Heart right ventricle (tissue), 16 donors: ENCODE measurements around the gene DUSP3. TPM values are rescaled to one million over a fixed set of nuclear protein-coding genes. Genes with fewer than 3 reads are reported as not detected.
A peak's percentile ranks its signal among the peaks of the same experiment; 100 is the strongest.

Experiments
- ATAC-seq, 8 donors: fragments of 200-7000 bp; cut with Tn5 transposase; one replicate each; pipeline ENCODE4 v1.9.1; 2020; ENCODE audit warnings: mild to moderate bottlenecking in 8 of 8, moderate library complexity in 8 of 8, moderate number of reproducible peaks in 1 of 8
- DNase-seq, 2 donors: peaks; one replicate each; pipeline ENCODE4 v3.0.0-alpha.2; 2020
- H3K27ac ChIP-seq, 10 donors: fragments of 200-600 bp; sonication (generic) in 2 of 10; one replicate each; pipeline versions ENCODE4 v1.5.0 to v1.8.0; 2020 to 2022; ENCODE audit warnings: mild to moderate bottlenecking in 3 of 10
- H3K27me3 ChIP-seq, 7 donors: fragments of 200-600 bp; one replicate each; pipeline ENCODE4 v1.8.0; 2021 to 2022; ENCODE audit warnings: mild to moderate bottlenecking in 2 of 7
- H3K36me3 ChIP-seq, 9 donors: fragments of 200-600 bp; sonication (generic) in 1 of 9; one replicate each; pipeline versions ENCODE4 v1.5.0 to v1.8.0; 2020 to 2022; ENCODE audit warnings: mild to moderate bottlenecking in 2 of 9
- H3K4me1 ChIP-seq, 9 donors: fragments of 200-600 bp; sonication (generic) in 1 of 9; one replicate each; pipeline versions ENCODE4 v1.5.0 to v1.8.0; 2020 to 2022; ENCODE audit warnings: mild to moderate bottlenecking in 4 of 9
- H3K4me3 ChIP-seq, 10 donors: fragments of 200-600 bp; sonication (generic) in 2 of 10; one replicate each; pipeline versions ENCODE4 v1.5.0 to v1.8.0; 2020 to 2022; ENCODE audit warnings: mild to moderate bottlenecking in 7 of 10, moderate library complexity in 2 of 10
- H3K9me3 ChIP-seq, 11 donors: fragments of 200-600 bp in 10 of 11; sonication (generic) in 2 of 11; one replicate each; pipeline versions ENCODE4 v1.5.0 to v1.8.0; 2013 to 2022; ENCODE audit warnings: mild to moderate bottlenecking in 2 of 11, control low read depth in 1 of 11, moderate library complexity in 1 of 11
- WGBS, 2 donors: extraction: QIAGEN DNeasy Blood & Tissue Kit; methylation state at CpG; one replicate each; pipeline ENCODE4 v1.1.7; 2013; ENCODE audit warnings: inconsistent platforms in 1 of 2; 5-methylcytosine and 5-hydroxymethylcytosine counted together
- intact Hi-C, 10 donors: fragments of 100-400 bp; cut with DNase I; formaldehyde crosslinking; loops; one replicate each; pipeline versions ENCODE4 v1.11.1 to v1.14.2; 2022
- polyA plus RNA-seq, 2 donors: library from polyadenylated mRNA; stranded (reverse); fragments of 200-250 nt; gene quantifications; one replicate each; pipeline ENCODE4 v1.2.3, GENCODE V29; 2013
- total RNA-seq, 10 donors: library from RNA; stranded (reverse); fragmentation: NEBNext Ultra II Directional in 3 of 10; extraction: Animal tissue kit (Norgen Biotek cat#: 25700) in 3 of 10; gene quantifications; one replicate each; pipeline versions ENCODE4 v1.2.1 to v1.2.4, GENCODE V29; 2021 to 2023
- TF ChIP-seq, protein P1 (sequence below), 9 donors: fragments of 200-600 bp; sonication (generic) in 2 of 9; IDR thresholded peaks; one replicate each; pipeline versions ENCODE4 v1.5.0 to v1.8.0; 2021 to 2022; ENCODE audit warnings: antibody characterized with exemption in 9 of 9, mild to moderate bottlenecking in 5 of 9, moderate library complexity in 1 of 9
- donor health status: Arrhythmogenic right ventricular cardiomyopathy.
- donor health status: ischemic (EF 13 %, LVEDD 7.1; RV severe dilation, severe dysfunction).
- donor health status: healthy with polysubstance abuse.
- donor health status: DM: no; HTN: yes; CAD: no.
- donor health status: DM: no; HTN: no; CAD: no.
- donor health status: ischemic (EF 25% LVEDD 6.9; RV normal size, moderate dysfunction).
- donor health status: ischemic (EF 25% LVEDD 5.7; RV mildly dilated, moderate dysfunction).
- donor health status: healthy.
- donor health status: DM: yes; HTN: yes; CAD: no.
- donor health status: Ischemic cardiomyopathy.
- donor health status: ischemic (EF 35%, LVEDD 5.7; RV mildly dilated, moderate dysfunction).
- donor health status: nonischemic (EF 11% LVEDD 7.7; RV severe dilation, severe dysfunction).
- donor health status: DM: yes; HTN: yes; CAD: no.
- donor health status: PGD.
- donor health status: ischemic (EF 29% LVEDD 5.4; RV normal size, mild dysfunction).
- donor health status: nonischemic (EF 23%, LVEDD 6.1; RV moderate dilation, normal function).

The DUSP3 gene
- total and polyA plus RNA-seq, 12 donors: 119 to 371 (median 297) TPM

DNA sequence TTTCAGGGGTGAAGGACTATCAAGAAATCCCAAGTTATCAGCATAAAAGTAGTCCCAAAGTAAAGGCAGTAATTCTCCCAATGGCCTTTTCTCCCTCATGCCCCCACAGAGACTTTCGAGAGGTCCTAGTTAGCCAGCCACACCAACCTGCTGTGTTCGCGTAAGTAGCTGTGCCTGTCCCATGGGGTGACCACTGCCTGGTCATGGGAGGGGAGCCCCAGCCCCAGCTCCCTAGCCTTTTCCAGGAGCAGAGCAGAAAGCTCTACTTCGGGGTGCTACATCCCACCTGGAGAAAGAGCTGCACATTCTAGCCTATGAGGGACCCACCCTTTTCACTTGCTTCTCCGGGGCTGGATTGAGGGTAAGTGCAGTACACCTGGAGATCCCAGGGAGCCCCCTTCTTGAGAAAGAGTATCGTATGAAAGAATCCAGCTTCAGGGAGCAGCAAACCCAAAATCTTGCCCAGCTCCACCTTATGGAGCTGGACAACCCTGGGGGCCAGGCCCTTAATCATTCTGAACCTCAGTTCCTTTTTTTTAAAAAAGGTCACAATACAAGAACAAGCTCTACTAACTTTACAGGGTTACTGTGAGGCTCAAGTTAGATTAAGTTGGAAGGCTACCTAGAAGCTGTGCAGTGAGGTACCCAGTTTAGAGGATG is 11.6 kb downstream of the DUSP3 start:
- no peak for ATAC-seq
- Histone ChIP-seq H3K27ac (peak overlapping the region in 4 of 10 donors; percentile 11 to 76 (median 58)), H3K36me3 (peaks cover 0 to 73% (median 43%) of the 10 kb centered on the region in 9 donors), H3K4me1 (peaks cover 13 to 73% (median 30%) of the 10 kb centered on the region in 9 donors), H3K27me3 (no peaks in the 10 kb centered on the region), H3K9me3 (no peaks in the 10 kb centered on the region), H3K4me3 (no peak overlapping the region)
- intact Hi-C loops: loop anchor here in 4 of 10 donors (5.0 to 10.0 kb wide), 2 partner anchors 80 to 192 kb away; partner anchors contain the start of gene CD300LG (in 1 of the 4)
- WGBS, 2 donors: 84 to 89% methylated on average over 6 of the region's 6 CpGs
- DNase-seq: no peak
- TF ChIP-seq, protein P1, sequence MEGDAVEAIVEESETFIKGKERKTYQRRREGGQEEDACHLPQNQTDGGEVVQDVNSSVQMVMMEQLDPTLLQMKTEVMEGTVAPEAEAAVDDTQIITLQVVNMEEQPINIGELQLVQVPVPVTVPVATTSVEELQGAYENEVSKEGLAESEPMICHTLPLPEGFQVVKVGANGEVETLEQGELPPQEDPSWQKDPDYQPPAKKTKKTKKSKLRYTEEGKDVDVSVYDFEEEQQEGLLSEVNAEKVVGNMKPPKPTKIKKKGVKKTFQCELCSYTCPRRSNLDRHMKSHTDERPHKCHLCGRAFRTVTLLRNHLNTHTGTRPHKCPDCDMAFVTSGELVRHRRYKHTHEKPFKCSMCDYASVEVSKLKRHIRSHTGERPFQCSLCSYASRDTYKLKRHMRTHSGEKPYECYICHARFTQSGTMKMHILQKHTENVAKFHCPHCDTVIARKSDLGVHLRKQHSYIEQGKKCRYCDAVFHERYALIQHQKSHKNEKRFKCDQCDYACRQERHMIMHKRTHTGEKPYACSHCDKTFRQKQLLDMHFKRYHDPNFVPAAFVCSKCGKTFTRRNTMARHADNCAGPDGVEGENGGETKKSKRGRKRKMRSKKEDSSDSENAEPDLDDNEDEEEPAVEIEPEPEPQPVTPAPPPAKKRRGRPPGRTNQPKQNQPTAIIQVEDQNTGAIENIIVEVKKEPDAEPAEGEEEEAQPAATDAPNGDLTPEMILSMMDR (IDR thresholded peaks at IDR 0.05): no peak

DNA sequence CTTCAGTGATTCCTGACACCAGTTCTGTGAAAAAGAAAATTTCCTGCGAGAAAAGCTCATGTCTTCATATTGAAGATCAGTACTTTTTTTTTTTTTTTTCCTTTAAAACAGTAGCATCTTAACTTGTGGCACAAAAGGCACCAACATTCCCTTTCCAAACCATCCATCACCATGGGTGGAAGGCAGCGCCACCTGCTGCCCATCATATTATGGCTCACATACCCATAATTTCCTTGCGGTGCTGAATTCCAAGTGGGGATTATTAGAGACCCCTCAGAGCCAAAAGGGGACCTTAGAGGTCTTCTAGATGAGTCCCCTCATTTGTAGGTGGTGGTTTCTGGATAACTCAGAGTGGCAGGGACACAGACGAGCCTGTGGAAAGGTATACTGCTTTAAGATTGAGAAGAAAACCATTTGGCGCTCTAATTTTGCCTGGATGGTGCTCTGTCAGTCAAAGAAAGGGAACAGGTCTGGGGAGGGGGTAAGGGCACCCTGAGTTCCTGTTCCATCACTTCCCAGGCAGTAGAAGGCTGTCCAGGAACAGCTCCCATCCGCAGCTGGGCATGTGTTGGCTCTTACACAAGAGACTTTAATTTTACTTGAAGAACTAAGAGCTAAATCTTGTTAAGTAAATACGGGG is 12.2 kb downstream of the DUSP3 start:
- no peaks in the 10 kb centered on the region for H3K27me3 ChIP-seq
- peaks cover 13 to 66% (median 30%) of the 10 kb centered on the region in 9 donors for H3K4me1 ChIP-seq
- H3K4me3 ChIP-seq: no peak overlapping the region
- peak in 1 of 8 donors; percentile 37 for ATAC-seq
- H3K36me3 ChIP-seq: peaks cover 0 to 67% (median 37%) of the 10 kb centered on the region in 9 donors
- H3K9me3 ChIP-seq: no peaks in the 10 kb centered on the region
- TF ChIP-seq, protein P1 (IDR thresholded peaks at IDR 0.05): peak; percentile 46 to 88 (median 81)
- peak; percentile 39 to 47 for DNase-seq
- peak overlapping the region in 2 of 10 donors; percentile 61 to 76 for H3K27ac ChIP-seq
- 65 to 68% methylated on average over 7 of the region's 7 CpGs for WGBS, 2 donors
- intact Hi-C loops: loop anchor here in 4 of 10 donors (5.0 to 10.0 kb wide), 2 partner anchors 81 to 192 kb away; partner anchors contain the start of gene CD300LG (in 1 of the 4)

DNA sequence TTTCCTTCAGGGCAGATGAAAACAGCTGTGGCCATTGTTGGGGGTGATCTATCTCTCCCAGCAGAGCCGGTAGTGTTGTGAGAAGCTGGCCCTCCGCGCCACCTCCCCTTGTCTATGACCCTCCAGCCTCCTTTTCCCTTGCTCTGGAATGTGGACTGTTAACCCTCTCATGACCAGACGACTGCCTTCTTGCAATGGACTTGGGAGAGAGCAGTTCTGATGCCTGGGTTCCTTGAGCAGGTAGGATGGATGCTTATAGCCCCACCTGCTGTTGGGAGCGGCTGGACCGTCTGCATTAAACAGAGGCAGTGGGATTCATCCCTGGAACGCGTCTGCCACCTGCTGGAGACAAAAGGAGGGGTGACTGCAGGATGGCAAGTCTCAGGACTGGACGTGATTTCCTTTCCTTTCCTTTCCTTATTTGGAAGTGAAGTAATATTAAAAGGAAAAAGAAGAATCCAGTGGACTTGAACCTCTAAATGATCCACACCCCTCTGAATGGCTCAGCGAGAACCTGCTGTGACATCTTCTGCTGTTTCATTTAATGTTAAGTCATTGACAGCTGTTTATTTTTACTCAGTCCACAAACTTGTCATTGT is 18.4 kb downstream of the DUSP3 start:
- WGBS, 2 donors: 5 to 6% methylated on average over 10 of the region's 10 CpGs
- peak; percentile 85 to 95 (median 92) for ATAC-seq
- Histone ChIP-seq H3K4me3 (no peak overlapping the region), H3K36me3 (peaks cover 0 to 7% (median 0%) of the 10 kb centered on the region in 9 donors), H3K27ac (no peak overlapping the region), H3K9me3 (no peaks in the 10 kb centered on the region), H3K27me3 (peaks cover 0 to 28% (median 25%) of the 10 kb centered on the region in 7 donors), H3K4me1 (peaks cover 2 to 20% (median 5%) of the 10 kb centered on the region in 9 donors)
- peak; percentile 92 to 95 for DNase-seq
- intact Hi-C loops: loop anchor here in 9 of 10 donors (1.0 to 10.0 kb wide), 5 partner anchors 65 to 186 kb away; no protein-coding TSS in a partner anchor
- TF ChIP-seq, protein P1 (IDR thresholded peaks at IDR 0.05): peak; percentile 97 to 100 (median 99)

DNA sequence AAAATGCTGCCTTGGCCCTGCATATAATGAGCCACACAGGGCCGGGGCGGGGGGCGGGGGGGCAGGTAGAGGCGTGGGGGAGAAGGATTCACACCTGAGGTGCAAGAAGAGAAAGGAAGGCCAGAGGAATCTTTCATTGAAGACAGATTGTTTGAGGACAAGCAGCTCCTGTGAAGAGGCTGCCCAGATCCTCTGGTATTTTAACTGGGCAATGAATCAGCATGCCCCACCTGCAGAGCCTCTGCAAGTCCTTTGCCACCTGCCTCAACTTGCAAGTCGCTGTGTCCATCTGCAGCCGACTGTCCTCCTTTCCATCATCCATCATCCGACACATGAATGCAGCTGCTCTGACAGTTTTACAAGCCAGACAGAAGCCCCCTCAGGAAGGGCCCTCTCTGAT is 18.9 kb downstream of the DUSP3 start:
- H3K27ac ChIP-seq: no peak overlapping the region
- H3K4me3 ChIP-seq: no peak overlapping the region
- H3K4me1 ChIP-seq: peaks cover 3 to 21% (median 10%) of the 10 kb centered on the region in 9 donors
- peaks cover 0 to 2% (median 0%) of the 10 kb centered on the region in 9 donors for H3K36me3 ChIP-seq
- 46 to 53% methylated on average over 7 of the region's 7 CpGs for WGBS, 2 donors
- no peak for ATAC-seq
- H3K27me3 ChIP-seq: peaks cover 0 to 33% (median 30%) of the 10 kb centered on the region in 7 donors
- TF ChIP-seq, protein P1 (IDR thresholded peaks at IDR 0.05): no peak
- intact Hi-C loops: loop anchor here (1.0 to 10.0 kb wide), 7 partner anchors 63 to 195 kb away; no protein-coding TSS in a partner anchor
- no peaks in the 10 kb centered on the region for H3K9me3 ChIP-seq
- DNase-seq: no peak
